Activated CD8-positive, alpha-beta memory T cell treated with anti-CD3 and anti-CD28 coated beads, Interleukin-2, amount 10 ng/mL, durations not matched to agents 7 days and 5 days (primary cell): ENCODE data around the gene SHLD2. TPM values are rescaled to one million over a fixed set of nuclear protein-coding genes. Genes with fewer than 3 reads are reported as not detected.
A peak's percentile ranks its signal among the peaks of the same experiment; 100 is the strongest.

ENCODE experiments used
- ATAC-seq: fragments of 150-1000 bp; cut with Tn5 transposase; one replicate; pipeline ENCODE4 v1.10.0; 2021; ENCODE audit warnings: moderate library complexity
- CTCF ChIA-PET: fragments of 350-600 bp; sonication (Branson Sonifier 250); formaldehyde crosslinking; loops from one replicate; lab custom pipeline; 2021; ENCODE audit warnings: antibody characterized with exemption; lab: Charles Lee
- DNase-seq: peaks from one replicate; pipeline ENCODE4 v3.0.0-alpha.2; 2020
- H3K27ac Mint-ChIP-seq: one replicate; pipeline ENCODE4 v1.8.0; 2021; ENCODE audit warnings: mild to moderate bottlenecking, mixed read lengths
- H3K27me3 Mint-ChIP-seq: one replicate; pipeline ENCODE4 v1.8.0; 2021; ENCODE audit warnings: mixed read lengths
- H3K36me3 Mint-ChIP-seq: one replicate; pipeline ENCODE4 v1.8.0; 2021; ENCODE audit warnings: mild to moderate bottlenecking, mixed read lengths
- H3K4me1 Mint-ChIP-seq: one replicate; pipeline ENCODE4 v1.8.0; 2021; ENCODE audit warnings: mixed read lengths
- H3K4me3 Mint-ChIP-seq: one replicate; pipeline ENCODE4 v1.8.0; 2021; ENCODE audit warnings: mild to moderate bottlenecking, moderate library complexity, mixed read lengths
- H3K9me3 Mint-ChIP-seq: one replicate; pipeline ENCODE4 v1.8.0; 2022; ENCODE audit warnings: low read depth, mixed read lengths
- total RNA-seq, 2 experiments: library from RNA; stranded (reverse); gene quantifications; one replicate each; pipeline ENCODE4 v1.2.3, GENCODE V29; 2021

SHLD2 gene, protein sequence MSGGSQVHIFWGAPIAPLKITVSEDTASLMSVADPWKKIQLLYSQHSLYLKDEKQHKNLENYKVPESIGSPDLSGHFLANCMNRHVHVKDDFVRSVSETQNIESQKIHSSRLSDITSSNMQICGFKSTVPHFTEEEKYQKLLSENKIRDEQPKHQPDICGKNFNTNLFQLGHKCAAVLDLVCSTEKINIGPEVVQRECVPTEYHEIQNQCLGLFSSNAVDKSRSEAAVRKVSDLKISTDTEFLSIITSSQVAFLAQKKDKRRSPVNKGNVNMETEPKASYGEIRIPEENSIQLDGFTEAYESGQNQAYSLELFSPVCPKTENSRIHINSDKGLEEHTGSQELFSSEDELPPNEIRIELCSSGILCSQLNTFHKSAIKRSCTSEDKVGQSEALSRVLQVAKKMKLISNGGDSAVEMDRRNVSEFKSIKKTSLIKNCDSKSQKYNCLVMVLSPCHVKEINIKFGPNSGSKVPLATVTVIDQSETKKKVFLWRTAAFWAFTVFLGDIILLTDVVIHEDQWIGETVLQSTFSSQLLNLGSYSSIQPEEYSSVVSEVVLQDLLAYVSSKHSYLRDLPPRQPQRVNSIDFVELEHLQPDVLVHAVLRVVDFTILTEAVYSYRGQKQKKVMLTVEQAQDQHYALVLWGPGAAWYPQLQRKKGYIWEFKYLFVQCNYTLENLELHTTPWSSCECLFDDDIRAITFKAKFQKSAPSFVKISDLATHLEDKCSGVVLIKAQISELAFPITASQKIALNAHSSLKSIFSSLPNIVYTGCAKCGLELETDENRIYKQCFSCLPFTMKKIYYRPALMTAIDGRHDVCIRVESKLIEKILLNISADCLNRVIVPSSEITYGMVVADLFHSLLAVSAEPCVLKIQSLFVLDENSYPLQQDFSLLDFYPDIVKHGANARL
- total RNA-seq, result 10 to 100 TPM; 31.1 to 36.4 TPM

DNA sequence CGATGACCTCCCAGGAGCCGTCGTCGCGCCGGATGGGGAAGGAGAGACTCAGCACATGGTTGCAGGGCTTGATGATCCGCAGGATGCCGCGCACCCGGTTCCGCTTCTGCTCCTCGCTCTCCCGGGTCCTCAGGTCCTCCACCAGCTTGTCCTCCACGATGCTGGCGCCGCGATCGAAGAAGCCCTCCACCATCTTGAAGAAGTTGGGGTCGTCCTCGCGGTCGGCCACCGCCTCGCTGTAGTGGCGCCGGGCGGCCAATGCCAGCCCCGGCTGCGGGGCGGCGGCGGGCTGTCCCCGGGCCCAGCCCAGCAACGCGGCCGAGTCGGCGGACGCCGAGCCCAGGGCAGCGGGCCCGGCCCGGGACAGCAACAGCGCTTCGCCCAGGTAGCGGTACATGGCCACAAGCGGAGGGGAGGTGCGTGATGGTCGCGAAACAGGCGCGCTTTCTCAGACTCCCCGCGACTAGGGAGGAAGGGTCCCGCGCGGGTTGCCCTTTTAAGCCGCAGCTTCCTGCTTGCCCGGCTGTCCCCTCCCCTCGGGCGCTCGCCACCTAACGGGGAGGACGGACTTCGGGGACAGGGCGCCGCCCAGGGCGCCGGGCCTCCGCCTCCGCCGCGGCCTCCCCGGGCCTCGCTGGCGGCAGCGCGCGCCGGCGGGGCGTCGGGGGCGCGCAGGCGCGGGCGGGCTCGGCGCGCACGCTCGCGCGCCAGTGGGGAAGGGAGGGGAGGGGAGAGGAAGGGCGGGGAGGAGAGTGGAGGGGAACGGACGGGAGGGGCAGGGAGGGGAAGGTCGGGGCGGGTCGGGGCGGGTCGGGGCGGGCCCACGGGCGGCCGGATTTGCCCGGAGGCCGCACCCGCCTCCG, at the start of gene SHLD2, which contains the start of gene GLUD1:
Gene SHLD2 (plus strand): TSS at position 834 of the 863 bp plus-strand sequence. CDS start 56,149 bp downstream, outside the sequence.
Gene GLUD1 (minus strand): TSS at position 471 of the 863 bp plus-strand sequence. CDS start 74 bp downstream, at position 397.
- H3K4me1 Mint-ChIP-seq, result peaks cover 51% of the 10 kb centered on the region
- peak within 1 kb of the TSS; percentile 97 for H3K27ac Mint-ChIP-seq
- peaks cover 37% of the 10 kb centered on the region for H3K36me3 Mint-ChIP-seq
- peak within 1 kb of the TSS; percentile 95 for H3K4me3 Mint-ChIP-seq
- ATAC-seq (peak; percentile 76), DNase-seq (peak; percentile 95)
- CTCF ChIA-PET, result interaction anchor here (1.2 to 2.4 kb wide), 2 partner anchors 10 to 156 kb away, joined by 5 to 10 read pairs; no protein-coding TSS in a partner anchor
- H3K27me3 Mint-ChIP-seq, result no peaks in the 10 kb centered on the region
- no peaks in the 10 kb centered on the region for H3K9me3 Mint-ChIP-seq

DNA sequence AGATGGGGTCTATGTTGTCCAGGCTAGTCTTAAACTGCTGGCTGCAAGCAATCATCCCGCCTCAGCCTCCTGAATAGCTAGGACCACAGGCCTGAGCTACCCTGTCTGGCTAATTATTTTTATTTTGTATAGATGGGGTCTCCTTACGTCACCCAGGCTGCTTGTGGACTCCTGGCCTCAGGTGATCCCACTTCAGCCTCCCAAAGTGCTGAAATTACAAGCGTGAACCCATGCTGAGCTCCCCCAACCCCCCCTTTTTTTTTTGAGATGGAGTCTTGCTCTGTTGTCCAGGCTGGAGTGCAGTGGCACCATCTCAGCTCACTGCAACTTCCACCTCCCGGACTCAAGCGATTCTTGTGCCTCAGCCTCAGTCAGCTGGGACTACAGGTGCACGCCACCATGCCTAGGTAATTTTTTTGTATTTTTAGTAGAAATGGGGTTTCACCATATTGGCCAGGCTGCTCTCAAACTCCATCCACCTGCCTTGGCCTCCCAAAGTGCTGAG, 49.5 kb upstream of the SHLD2 start:
- CTCF ChIA-PET, result no interaction called here
- no peak overlapping the region for H3K4me3 Mint-ChIP-seq
- no peak overlapping the region for H3K27ac Mint-ChIP-seq
- H3K9me3 Mint-ChIP-seq, result no peaks in the 10 kb centered on the region
- ATAC-seq (no peak), DNase-seq (no peak)
- H3K36me3 Mint-ChIP-seq, result peaks cover 20% of the 10 kb centered on the region
- no peaks in the 10 kb centered on the region for H3K4me1 Mint-ChIP-seq
- no peaks in the 10 kb centered on the region for H3K27me3 Mint-ChIP-seq

DNA sequence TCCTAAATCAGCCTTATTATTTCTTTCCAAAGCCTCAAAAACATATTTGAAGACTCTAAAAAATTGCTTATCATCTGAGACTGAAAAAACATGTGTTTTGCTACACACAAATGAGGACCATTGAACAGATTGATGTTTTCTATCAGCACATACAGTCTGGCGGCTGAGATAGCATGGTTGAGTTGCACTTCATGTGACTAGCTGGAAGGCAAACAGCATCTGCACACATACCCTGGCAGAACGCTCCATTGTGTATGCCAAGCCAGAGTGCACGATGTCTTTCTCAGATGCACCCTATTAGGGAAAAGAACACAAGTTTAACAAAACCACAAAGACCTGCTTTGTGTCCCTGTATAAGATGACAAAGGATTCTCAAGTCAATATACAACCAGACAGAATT, 41.9 kb upstream of the SHLD2 start:
- no peaks in the 10 kb centered on the region for H3K9me3 Mint-ChIP-seq

DNA sequence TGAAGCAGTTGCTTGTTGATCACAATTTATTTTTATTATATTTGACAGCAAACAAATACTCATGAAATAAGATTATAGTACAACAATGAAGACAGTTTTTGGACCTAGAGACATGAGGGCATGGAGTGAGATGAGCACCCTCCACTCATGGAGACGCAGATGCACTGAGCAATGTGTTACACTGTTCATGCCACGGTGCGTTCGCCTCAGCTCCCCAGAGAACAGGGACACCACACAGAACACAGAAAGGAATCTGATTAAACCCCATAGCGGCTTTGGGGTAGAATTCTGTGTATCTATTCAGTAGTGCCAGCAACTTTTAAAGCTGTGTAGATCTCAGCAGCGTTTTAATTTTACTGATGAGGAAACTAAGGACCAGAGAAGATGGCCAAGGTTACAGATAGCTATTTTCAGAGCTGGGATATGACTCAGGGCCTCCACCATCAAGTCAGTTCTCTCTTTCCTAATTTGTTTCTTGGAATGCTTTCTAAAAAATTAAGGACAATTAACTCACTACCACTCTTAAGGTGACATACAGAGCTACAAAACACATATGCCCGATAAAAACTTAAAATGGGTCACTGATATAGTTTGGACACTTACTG, 41.3 kb upstream of the SHLD2 start:
- Mint-ChIP-seq H3K4me1 (no peaks in the 10 kb centered on the region), H3K4me3 (no peak overlapping the region), H3K27me3 (no peaks in the 10 kb centered on the region), H3K27ac (no peak overlapping the region), H3K36me3 (peaks cover 33% of the 10 kb centered on the region), H3K9me3 (no peaks in the 10 kb centered on the region)
- DNase-seq (no peak), ATAC-seq (no peak)
- CTCF ChIA-PET, result interaction anchor here (0.5 to 0.8 kb wide), 2 partner anchors 14 to 115 kb away, joined by 4 read pairs; no protein-coding TSS in a partner anchor

More for the DNA sequence above, 41.9 kb upstream of the SHLD2 start:
- DNase-seq (no peak), ATAC-seq (no peak)
- H3K27me3 Mint-ChIP-seq, result no peaks in the 10 kb centered on the region
- no peaks in the 10 kb centered on the region for H3K4me1 Mint-ChIP-seq
- peaks cover 31% of the 10 kb centered on the region for H3K36me3 Mint-ChIP-seq
- no peak overlapping the region for H3K27ac Mint-ChIP-seq
- CTCF ChIA-PET, result interaction anchor here (0.5 to 0.8 kb wide), 2 partner anchors 13 to 114 kb away, joined by 4 read pairs; no protein-coding TSS in a partner anchor
- H3K4me3 Mint-ChIP-seq, result no peak overlapping the region

DNA sequence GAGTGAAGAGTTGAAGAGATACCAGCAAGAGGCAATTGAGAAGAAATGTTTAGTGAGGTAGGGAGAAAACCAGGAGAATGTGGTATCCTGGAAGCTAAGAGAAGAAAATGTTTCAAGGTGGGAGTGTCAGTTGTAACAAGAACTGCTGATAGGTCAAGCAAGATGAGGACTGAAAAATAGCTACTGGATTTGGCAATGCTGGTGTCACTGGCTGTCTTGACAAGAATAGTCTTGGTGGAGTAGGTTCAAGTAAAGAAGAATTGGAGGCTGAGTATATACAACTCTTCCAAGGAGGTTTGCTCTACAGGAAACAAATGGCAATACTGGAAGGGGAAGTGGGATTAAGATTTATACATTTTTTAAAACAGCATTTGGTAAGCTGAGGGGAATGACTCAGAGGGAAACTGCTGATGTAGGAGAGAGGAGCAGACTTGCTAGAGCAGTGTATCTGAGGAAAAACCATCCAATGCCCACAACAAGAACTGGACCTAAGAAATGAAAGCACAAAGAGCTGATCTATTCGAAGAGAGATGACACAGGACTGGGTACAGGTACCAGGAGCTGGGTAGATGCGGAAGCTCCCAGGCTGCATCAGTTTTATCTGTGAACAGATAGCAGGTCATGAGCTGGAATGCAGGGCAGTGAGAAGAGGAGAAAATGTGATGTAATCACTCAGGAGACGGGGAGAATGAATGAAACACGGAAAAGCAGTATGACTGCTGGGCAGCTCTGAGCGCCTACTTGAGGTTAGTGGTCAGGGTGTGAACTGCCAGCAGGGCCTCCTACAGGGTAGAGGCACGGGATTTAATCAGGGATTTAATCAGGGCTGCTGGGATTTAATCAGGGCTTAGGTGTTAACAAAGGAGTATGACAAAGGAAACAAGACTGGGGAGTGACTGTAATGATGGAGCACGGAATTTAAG, 40.4 kb upstream of the SHLD2 start:
- Mint-ChIP-seq H3K27me3 (no peaks in the 10 kb centered on the region), H3K4me3 (no peak overlapping the region), H3K9me3 (no peaks in the 10 kb centered on the region), H3K36me3 (peaks cover 37% of the 10 kb centered on the region), H3K4me1 (no peaks in the 10 kb centered on the region), H3K27ac (no peak overlapping the region)
- ATAC-seq (peak; percentile 64), DNase-seq (no peak)
- CTCF ChIA-PET, result no interaction called here

DNA sequence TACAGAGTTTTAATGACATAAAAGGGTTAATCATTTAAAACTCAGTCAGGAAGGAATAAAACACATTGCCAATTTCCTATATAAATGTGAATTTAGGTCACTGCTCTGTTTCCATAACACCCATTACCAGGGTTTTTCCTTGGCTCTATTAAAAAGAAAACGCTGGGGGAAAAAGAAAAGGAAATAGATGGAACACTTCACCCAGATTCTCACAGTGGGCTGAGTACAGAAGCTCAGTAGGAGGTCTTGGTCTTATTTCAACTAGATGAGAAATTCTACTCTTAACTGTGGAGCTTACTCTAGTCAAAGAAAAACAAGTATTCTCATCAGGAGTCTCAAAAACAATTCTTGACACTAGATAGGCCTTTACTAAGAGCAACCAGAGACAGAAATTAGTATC, 36.8 kb upstream of the SHLD2 start:
- ATAC-seq (no peak), DNase-seq (no peak)
- Mint-ChIP-seq H3K9me3 (no peaks in the 10 kb centered on the region), H3K36me3 (peaks cover 45% of the 10 kb centered on the region), H3K4me3 (no peak overlapping the region), H3K27me3 (no peaks in the 10 kb centered on the region), H3K27ac (no peak overlapping the region), H3K4me1 (no peaks in the 10 kb centered on the region)
- CTCF ChIA-PET, result interaction anchor here (0.6 kb wide), 1 partner anchor 119 kb away, joined by 3 read pairs; no protein-coding TSS in a partner anchor

DNA sequence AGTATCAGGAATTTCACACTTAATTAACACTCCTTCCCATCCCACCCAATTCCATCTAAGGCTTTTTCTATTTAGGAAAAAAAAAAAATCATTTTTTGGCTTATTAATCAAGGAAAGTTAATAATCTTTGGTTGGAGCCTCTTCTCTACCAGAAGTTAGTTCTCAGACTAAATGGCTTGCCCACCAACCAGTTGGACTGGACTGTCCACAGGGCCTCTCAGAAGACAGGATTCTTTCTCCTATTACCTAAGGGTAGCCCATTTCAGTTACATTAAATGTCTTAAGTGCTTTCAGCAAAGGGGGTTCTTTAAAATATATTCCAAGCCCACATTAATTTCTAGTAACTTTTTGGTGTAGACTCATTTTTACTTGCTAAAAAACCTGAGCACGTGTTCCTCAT, 35.6 kb upstream of the SHLD2 start:
- H3K9me3 Mint-ChIP-seq, result no peaks in the 10 kb centered on the region
- no peaks in the 10 kb centered on the region for H3K4me1 Mint-ChIP-seq
- H3K4me3 Mint-ChIP-seq, result no peak overlapping the region
- CTCF ChIA-PET, result no interaction called here
- DNase-seq (no peak), ATAC-seq (no peak)
- peaks cover 53% of the 10 kb centered on the region for H3K36me3 Mint-ChIP-seq
- H3K27me3 Mint-ChIP-seq, result no peaks in the 10 kb centered on the region
- no peak overlapping the region for H3K27ac Mint-ChIP-seq

DNA sequence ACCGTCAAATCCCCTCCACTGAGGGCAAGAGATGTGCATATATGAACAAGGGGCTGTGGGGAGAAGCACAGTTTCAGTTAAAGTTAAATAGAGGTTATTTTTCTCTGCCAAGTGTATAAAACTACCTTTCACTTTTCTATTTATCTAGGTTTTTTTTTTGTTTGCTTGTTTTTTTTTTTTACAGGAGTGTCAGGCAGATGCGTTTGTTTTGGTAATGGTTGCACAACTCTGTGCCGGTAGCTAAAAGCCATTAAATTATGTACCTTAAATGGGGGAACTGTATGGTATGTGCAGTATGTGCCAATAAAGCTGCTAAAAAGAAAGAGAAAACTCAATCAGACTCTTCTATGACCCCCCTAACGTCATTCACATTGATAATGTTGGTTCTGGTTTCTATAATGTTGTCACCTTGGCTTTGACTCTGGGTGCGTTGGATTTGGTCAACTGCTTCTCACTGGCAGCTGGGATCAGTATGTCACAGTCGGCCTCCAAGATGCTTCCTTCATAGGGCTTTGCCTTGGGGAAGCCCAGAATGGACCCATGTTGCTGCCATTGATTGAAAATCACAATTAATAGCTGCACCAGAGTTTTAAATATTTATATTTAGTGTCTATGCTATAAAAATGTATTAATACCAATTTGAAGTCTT, 34.6 kb upstream of the SHLD2 start:
- DNase-seq, result no peak
- CTCF ChIA-PET, result interaction anchor here (1.0 kb wide), 1 partner anchor 24 kb away, joined by 3 read pairs; no protein-coding TSS in a partner anchor
- Mint-ChIP-seq H3K4me1 (no peaks in the 10 kb centered on the region), H3K27me3 (no peaks in the 10 kb centered on the region), H3K36me3 (peaks cover 56% of the 10 kb centered on the region), H3K27ac (no peak overlapping the region), H3K9me3 (no peaks in the 10 kb centered on the region), H3K4me3 (no peak overlapping the region)
- no peak for ATAC-seq

DNA sequence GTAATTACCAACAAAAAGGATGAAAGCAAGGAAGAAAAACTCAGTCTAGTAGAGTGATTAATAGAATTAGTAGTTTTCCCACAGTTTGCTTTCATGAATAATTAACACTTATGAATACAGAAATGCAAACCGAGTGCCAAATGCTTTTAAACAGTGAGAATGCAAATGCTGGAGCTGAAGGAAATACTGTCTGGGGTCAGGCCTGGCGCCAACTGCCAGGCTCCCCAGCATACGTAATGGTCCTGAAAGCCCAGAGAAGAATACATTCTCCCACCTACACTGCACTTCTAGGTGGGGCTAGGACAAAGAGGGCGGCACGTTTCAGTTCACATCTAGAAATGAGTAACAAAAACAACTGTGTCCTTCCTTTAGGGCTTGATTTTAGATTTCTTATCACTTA, 30.4 kb upstream of the SHLD2 start:
- peaks cover 59% of the 10 kb centered on the region for H3K36me3 Mint-ChIP-seq
- CTCF ChIA-PET, result no interaction called here
- no peak for ATAC-seq

DNA sequence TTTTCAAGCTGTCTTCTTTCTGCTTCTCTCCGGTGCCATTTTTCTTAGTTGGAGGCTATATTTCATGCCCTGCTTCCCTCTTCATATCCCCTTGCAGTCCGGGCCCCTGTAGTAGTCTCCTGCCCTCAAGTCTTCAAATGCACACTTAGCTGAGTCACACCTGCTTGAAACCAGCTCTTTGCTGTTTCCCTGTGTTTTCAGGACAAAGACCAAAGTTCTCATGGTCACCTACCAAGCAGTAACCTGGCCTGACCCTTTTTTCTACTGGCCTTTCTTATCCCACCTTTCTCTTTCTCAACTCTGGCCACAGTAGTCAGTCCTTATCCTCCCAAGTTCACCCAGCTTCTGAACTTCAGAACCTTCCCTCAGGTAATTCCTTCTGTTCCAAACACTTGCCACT, 28.8 kb upstream of the SHLD2 start:
- H3K36me3 Mint-ChIP-seq, result peaks cover 51% of the 10 kb centered on the region
- CTCF ChIA-PET, result no interaction called here

More for the DNA sequence above, 30.4 kb upstream of the SHLD2 start:
- peaks cover 2% of the 10 kb centered on the region for H3K4me1 Mint-ChIP-seq
- no peak for DNase-seq
- H3K4me3 Mint-ChIP-seq, result no peak overlapping the region
- no peak overlapping the region for H3K27ac Mint-ChIP-seq
- H3K9me3 Mint-ChIP-seq, result no peaks in the 10 kb centered on the region
- no peaks in the 10 kb centered on the region for H3K27me3 Mint-ChIP-seq

DNA sequence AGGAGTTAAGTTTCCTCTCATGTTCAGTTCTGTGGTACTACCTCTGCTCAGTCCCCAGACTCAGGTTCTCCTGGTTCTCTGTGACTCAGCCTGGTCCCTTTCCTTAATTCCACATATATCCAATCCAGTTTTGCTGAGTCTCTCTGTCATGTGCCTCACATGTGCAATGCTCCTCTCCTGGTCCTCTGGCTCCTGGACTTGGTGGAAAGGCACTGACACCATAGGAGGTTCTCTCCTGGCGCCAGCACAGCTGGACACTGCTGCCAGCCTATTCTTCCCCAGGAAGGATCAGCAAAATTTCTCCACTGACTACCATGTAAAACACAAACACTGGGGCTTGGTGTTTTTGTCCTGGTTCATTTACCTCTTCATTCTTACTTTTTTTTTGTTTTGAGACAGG, 28.1 kb upstream of the SHLD2 start:
- Mint-ChIP-seq H3K4me1 (peaks cover 2% of the 10 kb centered on the region), H3K27me3 (no peaks in the 10 kb centered on the region), H3K9me3 (no peaks in the 10 kb centered on the region), H3K36me3 (peaks cover 50% of the 10 kb centered on the region), H3K4me3 (no peak overlapping the region), H3K27ac (no peak overlapping the region)
- no peak for ATAC-seq
- CTCF ChIA-PET, result no interaction called here
- DNase-seq, result no peak

More for the DNA sequence above, 28.8 kb upstream of the SHLD2 start:
- ATAC-seq, result no peak
- no peaks in the 10 kb centered on the region for H3K9me3 Mint-ChIP-seq
- no peak overlapping the region for H3K4me3 Mint-ChIP-seq
- H3K27me3 Mint-ChIP-seq, result no peaks in the 10 kb centered on the region
- H3K4me1 Mint-ChIP-seq, result peaks cover 2% of the 10 kb centered on the region
- no peak for DNase-seq
- H3K27ac Mint-ChIP-seq, result peak overlapping the region; percentile 19
